A549 (cell line): ENCODE data around the gene TRIM54.

Experiments used
- BHLHE40 ChIP-seq: IDR thresholded peaks from 2 replicates; pipeline ENCODE4 v1.6.1; 2012; ENCODE audit warnings: low read depth, low read length, inconsistent platforms
- EHMT2 ChIP-seq: fragments of 200-600 bp; sonication (generic); IDR thresholded peaks from 2 replicates; pipeline ENCODE4 v1.6.1; 2016; ENCODE audit warnings: antibody characterized with exemption, low read depth, mild to moderate bottlenecking, moderate library complexity
- ESRRA ChIP-seq: fragments of 150-350 bp; IDR thresholded peaks from 2 replicates; pipeline ENCODE4 v1.6.1; 2014; ENCODE audit warnings: mild to moderate bottlenecking, low read length, borderline replicate concordance
- HDAC2 ChIP-seq: fragments of 200-600 bp; sonication (generic); IDR thresholded peaks from 2 replicates; pipeline ENCODE4 v1.6.1; 2016
- JUNB ChIP-seq: fragments of >200 bp; sonication (Bioruptor Twin); formaldehyde crosslinking; IDR thresholded peaks from 2 replicates; pipeline ENCODE4 v1.6.1; 2016
- MYC ChIP-seq: IDR thresholded peaks from 2 replicates; pipeline ENCODE4 v1.6.1; 2012; ENCODE audit warnings: mild to moderate bottlenecking, inconsistent platforms, low read length, improper control_type of control experiment, borderline replicate concordance
- POLR2A ChIP-seq: IDR thresholded peaks from 2 replicates; pipeline ENCODE4 v1.6.1; 2012; ENCODE audit warnings: mild to moderate bottlenecking, low read length
- RCOR1 ChIP-seq: fragments of 150-350 bp; IDR thresholded peaks from 2 replicates; pipeline ENCODE4 v1.6.1; 2014; ENCODE audit warnings: antibody characterized with exemption, low read length, low read depth
- SMC3 ChIP-seq: fragments of >200 bp; sonication (Bioruptor Twin); formaldehyde crosslinking; IDR thresholded peaks from 3 replicates; pipeline ENCODE4 v1.6.1; 2018; ENCODE audit warnings: inconsistent platforms
- TF ChIP-seq, protein P1 (sequence below): fragments of 200-600 bp; sonication (generic); IDR thresholded peaks from 2 replicates; pipeline ENCODE4 v1.6.1; 2016; ENCODE audit warnings: antibody characterized with exemption, mild to moderate bottlenecking, moderate library complexity
- TF ChIP-seq, protein P2 (sequence below): fragments of >200 bp; sonication (Bioruptor Twin); formaldehyde crosslinking; IDR thresholded peaks from 3 replicates; pipeline ENCODE4 v1.5.1; 2016

DNA sequence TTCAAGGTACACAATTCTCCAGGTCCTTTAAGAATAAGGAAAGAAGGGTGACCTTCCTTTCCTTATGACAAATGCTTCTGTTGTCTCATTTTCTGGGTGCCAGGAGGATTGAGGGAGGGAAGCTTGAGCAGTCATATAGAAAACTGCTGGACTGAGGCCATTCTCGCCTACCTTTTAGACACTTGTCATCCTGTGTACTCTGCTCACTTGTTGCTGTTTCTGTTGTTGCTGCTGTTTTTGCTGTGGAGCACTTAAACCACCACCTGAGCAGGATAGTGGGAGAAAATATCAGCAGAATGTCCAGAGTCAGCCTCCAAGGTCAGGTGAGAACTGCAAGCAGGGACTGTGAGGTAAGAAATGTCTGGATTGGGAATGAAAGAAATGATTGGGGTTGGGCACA, 4.2 kb upstream of the TRIM54 start:
- TF ChIP-seq BHLHE40 (no peak), POLR2A (no peak), HDAC2 (no peak), JUNB (no peak), SMC3 (no peak), RCOR1 (no peak), MYC (no peak), EHMT2 (no peak), ESRRA (no peak)
- TF ChIP-seq, protein P1, sequence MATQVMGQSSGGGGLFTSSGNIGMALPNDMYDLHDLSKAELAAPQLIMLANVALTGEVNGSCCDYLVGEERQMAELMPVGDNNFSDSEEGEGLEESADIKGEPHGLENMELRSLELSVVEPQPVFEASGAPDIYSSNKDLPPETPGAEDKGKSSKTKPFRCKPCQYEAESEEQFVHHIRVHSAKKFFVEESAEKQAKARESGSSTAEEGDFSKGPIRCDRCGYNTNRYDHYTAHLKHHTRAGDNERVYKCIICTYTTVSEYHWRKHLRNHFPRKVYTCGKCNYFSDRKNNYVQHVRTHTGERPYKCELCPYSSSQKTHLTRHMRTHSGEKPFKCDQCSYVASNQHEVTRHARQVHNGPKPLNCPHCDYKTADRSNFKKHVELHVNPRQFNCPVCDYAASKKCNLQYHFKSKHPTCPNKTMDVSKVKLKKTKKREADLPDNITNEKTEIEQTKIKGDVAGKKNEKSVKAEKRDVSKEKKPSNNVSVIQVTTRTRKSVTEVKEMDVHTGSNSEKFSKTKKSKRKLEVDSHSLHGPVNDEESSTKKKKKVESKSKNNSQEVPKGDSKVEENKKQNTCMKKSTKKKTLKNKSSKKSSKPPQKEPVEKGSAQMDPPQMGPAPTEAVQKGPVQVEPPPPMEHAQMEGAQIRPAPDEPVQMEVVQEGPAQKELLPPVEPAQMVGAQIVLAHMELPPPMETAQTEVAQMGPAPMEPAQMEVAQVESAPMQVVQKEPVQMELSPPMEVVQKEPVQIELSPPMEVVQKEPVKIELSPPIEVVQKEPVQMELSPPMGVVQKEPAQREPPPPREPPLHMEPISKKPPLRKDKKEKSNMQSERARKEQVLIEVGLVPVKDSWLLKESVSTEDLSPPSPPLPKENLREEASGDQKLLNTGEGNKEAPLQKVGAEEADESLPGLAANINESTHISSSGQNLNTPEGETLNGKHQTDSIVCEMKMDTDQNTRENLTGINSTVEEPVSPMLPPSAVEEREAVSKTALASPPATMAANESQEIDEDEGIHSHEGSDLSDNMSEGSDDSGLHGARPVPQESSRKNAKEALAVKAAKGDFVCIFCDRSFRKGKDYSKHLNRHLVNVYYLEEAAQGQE: no peak
- TF ChIP-seq, protein P2, sequence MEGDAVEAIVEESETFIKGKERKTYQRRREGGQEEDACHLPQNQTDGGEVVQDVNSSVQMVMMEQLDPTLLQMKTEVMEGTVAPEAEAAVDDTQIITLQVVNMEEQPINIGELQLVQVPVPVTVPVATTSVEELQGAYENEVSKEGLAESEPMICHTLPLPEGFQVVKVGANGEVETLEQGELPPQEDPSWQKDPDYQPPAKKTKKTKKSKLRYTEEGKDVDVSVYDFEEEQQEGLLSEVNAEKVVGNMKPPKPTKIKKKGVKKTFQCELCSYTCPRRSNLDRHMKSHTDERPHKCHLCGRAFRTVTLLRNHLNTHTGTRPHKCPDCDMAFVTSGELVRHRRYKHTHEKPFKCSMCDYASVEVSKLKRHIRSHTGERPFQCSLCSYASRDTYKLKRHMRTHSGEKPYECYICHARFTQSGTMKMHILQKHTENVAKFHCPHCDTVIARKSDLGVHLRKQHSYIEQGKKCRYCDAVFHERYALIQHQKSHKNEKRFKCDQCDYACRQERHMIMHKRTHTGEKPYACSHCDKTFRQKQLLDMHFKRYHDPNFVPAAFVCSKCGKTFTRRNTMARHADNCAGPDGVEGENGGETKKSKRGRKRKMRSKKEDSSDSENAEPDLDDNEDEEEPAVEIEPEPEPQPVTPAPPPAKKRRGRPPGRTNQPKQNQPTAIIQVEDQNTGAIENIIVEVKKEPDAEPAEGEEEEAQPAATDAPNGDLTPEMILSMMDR: no peak
